ENCODE results near the gene FUCA1.

Gene FUCA1

GRCh38 chr1:23799570-23800399 lies 68.3 kb downstream of the FUCA1 start:
- DNase-seq = no peak

GRCh38 chr1:23799255-23799569 lies 68.9 kb downstream of the FUCA1 start:
- DNase-seq = no peak

- no peak for DNase-seq
Measured at GRCh38 chr1:23798662-23799142, 69.4 kb downstream of the FUCA1 start.

GRCh38 chr1:23797478-23798448 lies 70.3 kb downstream of the FUCA1 start:
- no peak for DNase-seq

GRCh38 chr1:23796466-23797271 lies 71.4 kb downstream of the FUCA1 start:
- no peak for DNase-seq

GRCh38 chr1:23795676-23796465 lies 72.2 kb downstream of the FUCA1 start:
- DNase-seq = no peak
